Measurements from ENCODE around the gene HDGF. TPM values are rescaled to one million over a fixed set of nuclear protein-coding genes. Genes with fewer than 3 reads are reported as not detected.

The HDGF gene
- total and polyA plus RNA-seq, 7 experiments from 2014 or later, result 25.0 to 224 (median 90.9) TPM

DNA sequence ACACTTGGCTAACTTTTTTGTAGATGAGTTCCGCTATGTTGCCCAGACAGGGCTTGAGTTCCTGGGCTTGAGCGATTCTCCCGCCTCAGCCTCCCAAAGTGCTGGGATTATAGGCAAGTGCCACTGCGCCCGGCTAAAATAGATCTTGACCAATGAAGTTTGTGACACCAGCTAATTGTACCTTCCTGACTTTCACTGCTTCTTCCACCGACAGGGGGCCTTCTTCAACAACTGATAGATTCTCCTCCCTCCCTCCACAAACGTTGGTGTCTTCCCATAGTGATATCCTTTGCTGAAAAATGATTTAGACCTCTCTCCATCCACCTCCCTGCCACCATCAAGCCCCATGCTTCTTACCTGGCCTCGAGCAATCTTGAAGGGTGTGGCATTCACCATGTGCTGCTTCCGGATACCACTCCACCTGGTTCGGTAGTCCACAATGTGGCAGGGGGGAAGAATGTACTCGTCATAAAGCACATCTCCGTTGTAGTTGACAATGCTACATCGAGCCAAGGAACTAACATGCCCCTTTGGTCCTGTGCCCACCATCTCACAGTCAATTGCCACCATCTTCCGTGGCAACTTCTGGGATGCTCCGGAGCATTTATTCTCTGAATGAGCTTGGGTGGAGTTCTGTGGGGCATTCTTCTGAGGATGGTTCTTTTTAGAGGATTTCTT lies 24.8 kb downstream of the HDGF start:
- H3K9me3 ChIP-seq (ENCODE audit: control insufficient read depth in 2 of 3, low read length in 3 of 3), result no peaks in the 10 kb centered on the region
- peaks cover 10 to 22% (median 15%) of the 10 kb centered on the region in 5 donors for H3K36me3 Mint-ChIP-seq
- ChIA-PET CTCF (interaction anchor here (0.7 to 6.9 kb wide), 37 partner anchors 10 to 243 kb away, joined by 3 to 234 read pairs (median 4); partner anchors contain the start of genes CRABP2, HDGF, INSRR and MRPL24), POLR2A (interaction anchor here (0.8 to 6.0 kb wide), 13 partner anchors 14 to 131 kb away, joined by 3 to 77 read pairs (median 8); partner anchors contain the start of genes HDGF, MRPL24 and PRCC)
- H3K27ac Mint-ChIP-seq, result peak overlapping the region in 1 of 9 donors; percentile 98
- peaks cover 20 to 44% (median 27%) of the 10 kb centered on the region in 7 donors for H3K4me1 Mint-ChIP-seq
- H3K9me3 Mint-ChIP-seq, result no peaks in the 10 kb centered on the region
- ATAC-seq, result no peak
- H3K4me3 ChIP-seq (ENCODE audit: low read length), result peak overlapping the region; percentile 97
- H3K27me3 ChIP-seq (ENCODE audit: control insufficient read depth in 2 of 2, insufficient read depth in 2 of 2, low read length in 2 of 2), result no peaks in the 10 kb centered on the region
- peaks cover 38 to 40% of the 10 kb centered on the region in 2 donors for H3K4me1 ChIP-seq (ENCODE audit: control insufficient read depth in 2 of 2, insufficient read depth in 2 of 2, low read length in 2 of 2)
- peak overlapping the region; percentile 95 for H3K27ac ChIP-seq (ENCODE audit: low read depth, low read length)
- peaks cover 13 to 36% (median 16%) of the 10 kb centered on the region in 3 experiments for H3K36me3 ChIP-seq (ENCODE audit: control insufficient read depth in 2 of 3, insufficient read depth in 3 of 3, low read length in 3 of 3)
- H3K27me3 Mint-ChIP-seq, result no peaks in the 10 kb centered on the region
- DNase-seq, result peak in 6 of 9 donors; percentile 34 to 55 (median 46)
- intact Hi-C loops (cut with micrococcal nuclease), result loop anchor here (1.0 to 10.0 kb wide), 10 partner anchors 20 to 392 kb away; partner anchors contain the start of genes NTRK1 (in 2 of the 2), CCT3 (in 1 of the 2), MEF2D (in 1 of the 2) and TSACC (in 1 of the 2)
- H3K4me3 Mint-ChIP-seq, result no peak overlapping the region

DNA sequence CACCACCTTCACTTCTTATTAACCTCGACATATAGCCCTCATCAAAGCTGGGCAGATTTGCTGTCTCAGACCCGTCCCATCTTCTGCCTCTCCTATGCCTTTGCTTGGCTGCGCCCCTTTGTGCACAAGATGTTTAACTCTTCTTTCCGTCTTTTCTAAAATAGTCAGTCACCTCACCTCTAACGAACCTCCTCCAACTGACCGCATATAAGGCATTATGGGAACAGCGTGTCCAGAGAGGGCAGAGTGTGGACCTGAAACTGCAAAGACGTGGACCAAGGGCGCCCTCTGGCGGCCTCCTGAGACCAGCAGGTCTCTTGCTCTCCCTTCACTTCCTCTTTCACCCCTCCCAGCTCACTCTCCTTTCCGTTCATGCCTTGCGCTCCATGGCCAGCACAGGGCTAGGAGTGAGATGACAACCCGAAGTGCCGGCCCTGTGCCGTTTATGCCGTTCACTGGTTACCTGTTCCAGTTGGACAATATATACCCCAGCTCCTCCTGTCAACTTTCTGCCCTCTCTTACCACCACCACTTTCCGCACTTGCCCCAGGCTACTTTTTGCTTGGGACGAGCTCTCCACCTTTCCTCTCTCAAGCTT lies 25.7 kb downstream of the HDGF start:
- Histone ChIP-seq H3K36me3 (ENCODE audit: control insufficient read depth in 2 of 3, insufficient read depth in 3 of 3, low read length in 3 of 3) (peaks cover 16 to 45% (median 18%) of the 10 kb centered on the region in 3 experiments), H3K9me3 (ENCODE audit: control insufficient read depth in 2 of 3, low read length in 3 of 3) (no peaks in the 10 kb centered on the region), H3K27ac (ENCODE audit: low read depth, low read length) (peak overlapping the region; percentile 95), H3K27me3 (ENCODE audit: control insufficient read depth in 2 of 2, insufficient read depth in 2 of 2, low read length in 2 of 2) (no peaks in the 10 kb centered on the region), H3K4me3 (ENCODE audit: low read length) (peak overlapping the region; percentile 97), H3K4me1 (ENCODE audit: control insufficient read depth in 2 of 2, insufficient read depth in 2 of 2, low read length in 2 of 2) (peaks cover 38 to 40% of the 10 kb centered on the region in 2 donors)
- DNase-seq (peak; percentile 65 to 84 (median 74)), ATAC-seq (peak; percentile 47)
- Mint-ChIP-seq H3K27me3 (no peaks in the 10 kb centered on the region), H3K4me3 (no peak overlapping the region), H3K4me1 (peaks cover 18 to 43% (median 24%) of the 10 kb centered on the region in 7 donors), H3K9me3 (no peaks in the 10 kb centered on the region), H3K27ac (no peak overlapping the region), H3K36me3 (peaks cover 10 to 26% (median 15%) of the 10 kb centered on the region in 5 donors)
- ChIA-PET CTCF (interaction anchor here (0.8 to 6.9 kb wide), 38 partner anchors 10 to 244 kb away, joined by 3 to 234 read pairs (median 4); partner anchors contain the start of genes CRABP2, HDGF, INSRR and MRPL24), POLR2A (interaction anchor here (0.8 to 6.0 kb wide), 9 partner anchors 15 to 43 kb away, joined by 3 to 77 read pairs (median 21); partner anchors contain the start of genes HDGF, MRPL24 and PRCC)
- intact Hi-C loops (cut with micrococcal nuclease), result loop anchor here (1.0 to 10.0 kb wide), 12 partner anchors 19 to 391 kb away; partner anchors contain the start of genes NTRK1 (in 2 of the 2), CCT3 (in 1 of the 2), MEF2D (in 1 of the 2) and TSACC (in 1 of the 2)

DNA sequence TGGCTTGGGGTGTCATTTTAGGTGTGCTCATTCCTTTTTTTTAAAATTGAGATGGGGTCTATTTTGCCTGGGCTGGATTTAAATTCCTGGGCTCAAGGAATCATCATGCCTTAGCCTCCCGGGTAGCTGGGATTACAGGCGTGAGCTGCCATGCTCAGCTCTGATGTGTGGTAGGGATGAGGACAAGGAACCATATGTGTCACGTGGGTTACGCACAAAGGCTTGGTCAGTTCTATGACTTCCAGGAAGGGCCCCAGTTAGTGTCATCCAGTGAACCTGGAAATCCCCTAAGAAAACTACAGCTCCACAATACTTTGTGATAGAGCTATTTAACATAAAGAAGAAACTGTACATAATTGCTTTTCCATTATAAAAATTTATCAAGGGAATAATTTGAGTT lies 29.9 kb downstream of the HDGF start:
- Histone ChIP-seq H3K4me3 (ENCODE audit: low read length) (no peak overlapping the region), H3K36me3 (ENCODE audit: control insufficient read depth in 2 of 3, insufficient read depth in 3 of 3, low read length in 3 of 3) (peaks cover 16 to 50% (median 18%) of the 10 kb centered on the region in 3 experiments), H3K27me3 (ENCODE audit: control insufficient read depth in 2 of 2, insufficient read depth in 2 of 2, low read length in 2 of 2) (no peaks in the 10 kb centered on the region), H3K27ac (ENCODE audit: low read depth, low read length) (no peak overlapping the region), H3K9me3 (ENCODE audit: control insufficient read depth in 2 of 3, low read length in 3 of 3) (no peaks in the 10 kb centered on the region), H3K4me1 (ENCODE audit: control insufficient read depth in 2 of 2, insufficient read depth in 2 of 2, low read length in 2 of 2) (peaks cover 21 to 23% of the 10 kb centered on the region in 2 donors)
- Mint-ChIP-seq H3K27me3 (no peaks in the 10 kb centered on the region), H3K4me3 (peak overlapping the region in 1 of 10 donors; percentile 9), H3K4me1 (peaks cover 9 to 26% (median 14%) of the 10 kb centered on the region in 7 donors), H3K27ac (peak overlapping the region in 1 of 9 donors; percentile 46), H3K36me3 (peaks cover 10 to 32% (median 15%) of the 10 kb centered on the region in 5 donors), H3K9me3 (no peaks in the 10 kb centered on the region)
- intact Hi-C loops (cut with micrococcal nuclease), result loop anchor here in 1 of 2 donors (10.0 kb wide), 2 partner anchors 217 to 387 kb away; partner anchors contain the start of genes CCT3, MEF2D and TSACC
- DNase-seq (no peak), ATAC-seq (no peak)
- POLR2A ChIA-PET, result no interaction called here
- CTCF ChIA-PET, result interaction anchor here (1.0 to 3.4 kb wide), 2 partner anchors 32 to 63 kb away, joined by 3 to 29 read pairs; no protein-coding TSS in a partner anchor

DNA sequence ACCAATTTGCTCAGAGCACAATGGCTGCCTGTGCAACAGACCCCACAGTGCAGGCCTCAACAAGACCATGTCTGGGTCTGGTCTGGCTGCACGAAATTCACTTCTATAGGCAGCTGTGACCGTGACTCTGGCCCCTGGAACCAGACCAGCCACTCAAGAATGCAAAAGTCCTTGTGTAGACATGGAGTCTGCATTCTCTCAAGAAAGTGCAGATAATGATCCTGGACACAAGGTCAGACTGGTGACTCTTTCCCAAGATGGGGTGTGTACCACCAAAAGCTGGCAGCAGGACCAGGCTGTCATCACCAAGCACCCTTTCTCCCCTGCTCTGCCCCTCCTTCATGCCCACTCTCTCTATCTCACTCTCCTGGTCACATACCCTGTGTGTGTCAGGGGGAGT lies 30.3 kb downstream of the HDGF start:
- Mint-ChIP-seq H3K36me3 (peaks cover 10 to 32% (median 15%) of the 10 kb centered on the region in 5 donors), H3K27me3 (no peaks in the 10 kb centered on the region), H3K4me1 (peaks cover 9 to 26% (median 14%) of the 10 kb centered on the region in 7 donors), H3K9me3 (no peaks in the 10 kb centered on the region), H3K27ac (peak overlapping the region in 1 of 9 donors; percentile 46), H3K4me3 (peak overlapping the region in 1 of 10 donors; percentile 9)
- POLR2A ChIA-PET, result no interaction called here
- Histone ChIP-seq H3K4me3 (ENCODE audit: low read length) (no peak overlapping the region), H3K9me3 (ENCODE audit: control insufficient read depth in 2 of 3, low read length in 3 of 3) (no peaks in the 10 kb centered on the region), H3K4me1 (ENCODE audit: control insufficient read depth in 2 of 2, insufficient read depth in 2 of 2, low read length in 2 of 2) (peaks cover 17 to 19% of the 10 kb centered on the region in 2 donors), H3K27ac (ENCODE audit: low read depth, low read length) (no peak overlapping the region), H3K27me3 (ENCODE audit: control insufficient read depth in 2 of 2, insufficient read depth in 2 of 2, low read length in 2 of 2) (no peaks in the 10 kb centered on the region), H3K36me3 (ENCODE audit: control insufficient read depth in 2 of 3, insufficient read depth in 3 of 3, low read length in 3 of 3) (peaks cover 16 to 50% (median 18%) of the 10 kb centered on the region in 3 experiments)
- intact Hi-C loops (cut with micrococcal nuclease), result loop anchor here in 1 of 2 donors (10.0 kb wide), 2 partner anchors 216 to 386 kb away; partner anchors contain the start of genes CCT3, MEF2D and TSACC
- DNase-seq, result no peak
- CTCF ChIA-PET, result interaction anchor here (1.0 to 3.4 kb wide), 2 partner anchors 31 to 62 kb away, joined by 3 to 29 read pairs; no protein-coding TSS in a partner anchor
- no peak for ATAC-seq

DNA sequence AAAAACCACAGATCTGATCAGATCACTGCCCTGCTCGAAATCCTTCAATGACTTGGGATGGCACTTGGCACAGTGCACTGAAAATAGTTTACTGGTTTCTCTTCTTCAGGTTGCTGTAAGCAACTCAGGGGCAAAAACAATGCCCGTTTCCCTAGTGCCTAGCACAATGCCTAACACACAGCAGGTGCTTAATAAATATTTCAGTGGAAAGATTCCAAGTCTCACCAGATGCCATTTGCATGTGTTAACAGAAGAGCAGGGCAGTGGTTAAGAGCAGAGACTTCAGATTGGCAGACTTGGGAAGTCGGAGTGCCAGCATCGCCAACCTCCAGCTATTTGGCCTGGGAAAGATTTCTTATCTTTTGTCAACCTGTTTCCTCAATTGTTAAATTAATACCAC lies 34.1 kb downstream of the HDGF start:
- Mint-ChIP-seq H3K36me3 (peaks cover 0 to 21% (median 0%) of the 10 kb centered on the region in 5 donors), H3K27ac (peak overlapping the region in 2 of 9 donors; percentile 2 to 15), H3K4me3 (no peak overlapping the region), H3K4me1 (peaks cover 0 to 11% (median 2%) of the 10 kb centered on the region in 7 donors), H3K9me3 (no peaks in the 10 kb centered on the region), H3K27me3 (no peaks in the 10 kb centered on the region)
- no peak for DNase-seq
- no peaks in the 10 kb centered on the region for H3K4me1 ChIP-seq (ENCODE audit: control insufficient read depth in 2 of 2, insufficient read depth in 2 of 2, low read length in 2 of 2)
- no peak overlapping the region for H3K27ac ChIP-seq (ENCODE audit: low read depth, low read length)
- ChIA-PET POLR2A (no interaction called here), CTCF (no interaction called here)
- H3K36me3 ChIP-seq (ENCODE audit: control insufficient read depth in 2 of 3, insufficient read depth in 3 of 3, low read length in 3 of 3), result peaks cover 0 to 21% (median 6%) of the 10 kb centered on the region in 3 experiments
- no peaks in the 10 kb centered on the region for H3K27me3 ChIP-seq (ENCODE audit: control insufficient read depth in 2 of 2, insufficient read depth in 2 of 2, low read length in 2 of 2)
- intact Hi-C loops (cut with micrococcal nuclease), result no loop called here
- no peaks in the 10 kb centered on the region for H3K9me3 ChIP-seq (ENCODE audit: control insufficient read depth in 2 of 3, low read length in 3 of 3)
- ATAC-seq, result no peak
- H3K4me3 ChIP-seq (ENCODE audit: low read length), result no peak overlapping the region

DNA sequence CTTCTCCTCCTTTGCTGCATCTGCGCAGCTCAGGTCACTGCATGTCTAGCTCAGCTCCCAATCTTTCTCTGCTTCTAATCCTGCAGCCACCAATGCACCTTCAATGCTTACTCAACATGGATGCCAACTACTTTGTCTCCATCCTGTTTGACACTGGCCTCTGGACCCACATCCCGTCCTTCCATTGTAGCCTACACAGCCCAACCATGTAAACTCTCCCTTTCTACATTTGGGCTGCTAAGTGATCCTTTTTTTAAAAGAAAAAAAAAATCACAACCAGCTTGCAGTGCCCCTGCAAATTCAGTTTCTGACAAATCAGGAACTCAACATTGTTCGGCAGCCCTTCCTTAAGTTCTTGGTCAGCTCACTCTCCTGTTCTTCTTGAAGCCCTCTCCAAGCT lies 36.6 kb downstream of the HDGF start:
- DNase-seq (no peak), ATAC-seq (no peak)
- peaks cover 0 to 10% (median 0%) of the 10 kb centered on the region in 7 donors for H3K4me1 Mint-ChIP-seq
- no peaks in the 10 kb centered on the region for H3K9me3 Mint-ChIP-seq
- no peaks in the 10 kb centered on the region for H3K9me3 ChIP-seq (ENCODE audit: control insufficient read depth in 2 of 3, low read length in 3 of 3)
- H3K36me3 ChIP-seq (ENCODE audit: control insufficient read depth in 2 of 3, insufficient read depth in 3 of 3, low read length in 3 of 3), result peaks cover 0 to 3% (median 0%) of the 10 kb centered on the region in 3 experiments
- no peak overlapping the region for H3K4me3 Mint-ChIP-seq
- ChIA-PET POLR2A (interaction anchor here (0.7 to 1.3 kb wide), 2 partner anchors 26 to 143 kb away, joined by 3 read pairs; no protein-coding TSS in a partner anchor), CTCF (interaction anchor here (1.3 to 2.2 kb wide), 4 partner anchors 9 to 24 kb away, joined by 3 to 19 read pairs (median 9); partner anchors contain the start of gene CRABP2)
- H3K27ac ChIP-seq (ENCODE audit: low read depth, low read length), result no peak overlapping the region
- no peak overlapping the region for H3K4me3 ChIP-seq (ENCODE audit: low read length)
- peaks cover 0 to 11% (median 0%) of the 10 kb centered on the region in 5 donors for H3K36me3 Mint-ChIP-seq
- peak overlapping the region in 1 of 9 donors; percentile 40 for H3K27ac Mint-ChIP-seq
- no peaks in the 10 kb centered on the region for H3K27me3 ChIP-seq (ENCODE audit: control insufficient read depth in 2 of 2, insufficient read depth in 2 of 2, low read length in 2 of 2)
- intact Hi-C loops (cut with micrococcal nuclease), result no loop called here
- no peaks in the 10 kb centered on the region for H3K27me3 Mint-ChIP-seq
- no peaks in the 10 kb centered on the region for H3K4me1 ChIP-seq (ENCODE audit: control insufficient read depth in 2 of 2, insufficient read depth in 2 of 2, low read length in 2 of 2)

All from naive thymus-derived CD4-positive, alpha-beta T cell (primary cell).